Measurements from ENCODE around the gene RAB21. TPM values are rescaled to one million over a fixed set of nuclear protein-coding genes. Genes with fewer than 3 reads are reported as not detected.
"Not testable (repeated sequence)": the region's sequence is repeated elsewhere in the genome, so short reads cannot be mapped to it uniquely, and the experiment has no call there.

Gene RAB21
- total and polyA plus RNA-seq, 7 donors: 7.8 to 27.0 (median 18.3) TPM

- no peaks in the 10 kb centered on the region for H3K4me1 ChIP-seq
- TF ChIP-seq POLR2AphosphoS5 (IDR thresholded peaks at IDR 0.05): no peak
- TF ChIP-seq POLR2A (IDR thresholded peaks at IDR 0.05): no peak
- no peak for TF ChIP-seq EP300 (IDR thresholded peaks at IDR 0.05)
- no peak for TF ChIP-seq CTCF (IDR thresholded peaks at IDR 0.05)
- no peaks in the 10 kb centered on the region for H3K36me3 ChIP-seq
- no peak overlapping the region for H3K4me3 ChIP-seq
- no peak overlapping the region for H3K27ac ChIP-seq
- no peaks in the 10 kb centered on the region for H3K9me3 ChIP-seq
- intact Hi-C loops (cut with DNase I): no loop called here
- no peaks in the 10 kb centered on the region for H3K27me3 ChIP-seq
- 26 to 62% methylated on average over 3 of the region's 3 CpGs for WGBS, 2 donors
- no peak for DNase-seq
Measured at GRCh38 chr12:71810921-71811320, 56.3 kb downstream of the RAB21 start.

- DNase-seq; H3K4me1 ChIP-seq; H3K27me3 ChIP-seq; intact Hi-C loops (cut with DNase I); H3K27ac ChIP-seq; H3K9me3 ChIP-seq; H3K4me3 ChIP-seq; H3K36me3 ChIP-seq: not testable (repeated sequence)
- WGBS, 2 donors: 40 to 69% methylated on average over 6 of the region's 6 CpGs
Measured at GRCh38 chr12:71815242-71815641, 60.6 kb downstream of the RAB21 start.

GRCh38 chr12:71822088-71822487 is 67.4 kb downstream of the RAB21 start:
- WGBS, 2 donors: 95% methylated on average over 3 of the region's 3 CpGs
- H3K27ac ChIP-seq; H3K9me3 ChIP-seq; intact Hi-C loops (cut with DNase I); DNase-seq; H3K27me3 ChIP-seq; H3K4me3 ChIP-seq; H3K36me3 ChIP-seq; H3K4me1 ChIP-seq: not testable (repeated sequence)

GRCh38 chr12:71828813-71829212 is 74.2 kb downstream of the RAB21 start:
- DNase-seq: no peak
- Histone ChIP-seq H3K9me3 (no peaks in the 10 kb centered on the region), H3K4me3 (no peak overlapping the region), H3K27ac (no peak overlapping the region), H3K27me3 (no peaks in the 10 kb centered on the region), H3K36me3 (no peaks in the 10 kb centered on the region), H3K4me1 (no peaks in the 10 kb centered on the region)
- WGBS, 2 donors: 93 to 95% methylated on average over 2 of the region's 2 CpGs
- TF ChIP-seq EP300 (IDR thresholded peaks at IDR 0.05) (no peak), POLR2A (IDR thresholded peaks at IDR 0.05) (no peak), CTCF (IDR thresholded peaks at IDR 0.05) (no peak), POLR2AphosphoS5 (IDR thresholded peaks at IDR 0.05) (no peak)
- intact Hi-C loops (cut with DNase I): no loop called here

GRCh38 chr12:71837356-71837755 is 82.7 kb downstream of the RAB21 start:
- no peaks in the 10 kb centered on the region for H3K36me3 ChIP-seq
- no peaks in the 10 kb centered on the region for H3K27me3 ChIP-seq
- no peak overlapping the region for H3K4me3 ChIP-seq
- intact Hi-C loops (cut with DNase I): loop anchor here (5.0 kb wide), 1 partner anchor 175 kb away; the partner anchor contains the start of genes THAP2 and ZFC3H1
- no peak overlapping the region for H3K27ac ChIP-seq
- WGBS, 2 donors: 94 to 96% methylated on average over 5 of the region's 5 CpGs
- DNase-seq: no peak
- TF ChIP-seq CTCF (IDR thresholded peaks at IDR 0.05) (no peak), POLR2A (IDR thresholded peaks at IDR 0.05) (no peak), POLR2AphosphoS5 (IDR thresholded peaks at IDR 0.05) (no peak), EP300 (IDR thresholded peaks at IDR 0.05) (no peak)
- H3K4me1 ChIP-seq: peaks cover 0 to 26% (median 19%) of the 10 kb centered on the region in 4 donors
- H3K9me3 ChIP-seq: no peaks in the 10 kb centered on the region

GRCh38 chr12:71838231-71838630 is 83.6 kb downstream of the RAB21 start:
- intact Hi-C loops (cut with DNase I): loop anchor here (2.0 to 5.0 kb wide), 2 partner anchors 57 to 176 kb away; partner anchors contain the start of genes THAP2 and ZFC3H1
- Histone ChIP-seq H3K27ac (peak overlapping the region in 1 of 4 donors; percentile 92), H3K36me3 (no peaks in the 10 kb centered on the region), H3K4me1 (peaks cover 0 to 32% (median 22%) of the 10 kb centered on the region in 4 donors), H3K4me3 (no peak overlapping the region), H3K9me3 (no peaks in the 10 kb centered on the region), H3K27me3 (no peaks in the 10 kb centered on the region)
- 78 to 92% methylated on average over 6 of the region's 6 CpGs for WGBS, 2 donors
- TF ChIP-seq EP300 (IDR thresholded peaks at IDR 0.05): no peak
- no peak for TF ChIP-seq CTCF (IDR thresholded peaks at IDR 0.05)
- TF ChIP-seq POLR2A (IDR thresholded peaks at IDR 0.05): no peak
- no peak for TF ChIP-seq POLR2AphosphoS5 (IDR thresholded peaks at IDR 0.05)
- DNase-seq: no peak

Data from sigmoid colon (tissue), 7 donors.